Tongue (tissue), 3 donors: ENCODE measurements around the gene FUBP1. TPM values are rescaled to one million over a fixed set of nuclear protein-coding genes. Genes with fewer than 3 reads are reported as not detected.
"Not testable (repeated sequence)": the region's sequence is repeated elsewhere in the genome, so short reads cannot be mapped to it uniquely, and the experiment has no call there.

Experiments
- DNase-seq: peaks from one replicate; pipeline ENCODE4 v3.0.0-alpha.2; 2015
- small RNA-seq: library from RNA; depleted of rRNA; stranded (forward); fragments of <200 nt; gene quantifications from one replicate; pipeline ENCODE3, GENCODE V24; 2014; ENCODE audit warnings: low replicate concordance
- total RNA-seq: library from RNA; depleted of rRNA; stranded (reverse); fragments of >200 nt; gene quantifications from one replicate; pipeline ENCODE4 v1.2.3, GENCODE V29; 2014

FUBP1 gene
- total RNA-seq, 1 donor from 2014 or later, result 250 TPM

DNA sequence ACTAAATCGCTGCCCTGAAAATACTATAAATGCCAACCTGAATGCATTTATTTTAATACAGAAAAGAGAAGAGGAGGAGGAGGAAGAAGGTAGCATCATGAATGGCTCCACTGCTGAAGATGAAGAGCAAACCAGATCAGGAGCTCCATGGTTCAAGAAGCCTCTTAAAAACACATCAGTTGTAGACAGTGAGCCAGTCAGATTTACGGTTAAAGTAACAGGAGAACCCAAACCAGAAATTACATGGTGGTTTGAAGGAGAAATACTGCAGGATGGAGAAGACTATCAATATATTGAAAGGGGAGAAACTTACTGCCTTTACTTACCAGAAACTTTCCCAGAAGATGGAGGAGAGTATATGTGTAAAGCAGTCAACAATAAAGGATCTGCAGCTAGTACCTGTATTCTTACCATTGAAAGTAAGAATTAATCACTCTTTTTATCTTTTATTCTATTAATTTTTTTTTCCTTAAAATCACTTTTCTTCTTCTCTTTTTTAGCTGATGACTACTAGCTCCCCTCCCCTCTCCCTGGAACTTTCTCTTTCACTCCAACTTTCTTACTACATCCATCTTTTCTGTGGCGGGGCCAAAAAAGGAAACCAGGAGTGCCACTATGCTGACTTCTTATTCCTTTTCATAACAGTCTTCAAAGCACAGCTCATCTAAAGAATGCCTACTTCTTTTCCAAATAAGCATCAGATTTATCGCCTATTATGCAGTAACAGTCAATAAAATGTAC, 36.3 kb downstream of the FUBP1 start:
- no peak for DNase-seq

DNA sequence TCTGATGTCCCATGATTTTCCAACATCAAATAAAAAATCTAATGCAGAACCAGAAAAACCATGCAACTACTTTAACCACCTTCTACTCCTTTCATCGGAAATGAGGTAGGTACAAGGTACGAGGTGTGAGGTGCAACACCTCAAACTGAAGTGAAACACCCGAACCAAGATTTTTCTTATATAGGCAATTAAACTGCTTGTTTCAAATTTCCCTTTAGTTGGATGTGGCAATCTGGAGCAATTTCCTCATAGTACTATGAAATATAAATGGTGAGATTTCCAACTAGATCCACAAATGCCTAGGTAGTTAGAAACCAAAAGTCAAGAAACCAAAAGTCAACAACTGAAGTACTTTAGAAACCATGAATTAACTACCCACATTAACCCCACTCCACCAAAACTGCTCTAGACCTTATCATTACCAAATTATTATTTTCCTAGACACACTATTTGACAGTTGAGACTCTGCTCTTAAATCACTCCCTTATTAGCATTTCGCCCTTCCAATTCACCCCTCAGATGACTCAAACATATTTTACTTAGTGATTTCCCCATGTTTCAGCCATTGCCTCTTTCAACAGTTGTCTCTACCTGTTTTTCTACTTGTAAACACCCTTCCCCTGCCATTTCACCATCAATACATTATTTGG, 37.8 kb downstream of the FUBP1 start:
- no peak for DNase-seq

DNA sequence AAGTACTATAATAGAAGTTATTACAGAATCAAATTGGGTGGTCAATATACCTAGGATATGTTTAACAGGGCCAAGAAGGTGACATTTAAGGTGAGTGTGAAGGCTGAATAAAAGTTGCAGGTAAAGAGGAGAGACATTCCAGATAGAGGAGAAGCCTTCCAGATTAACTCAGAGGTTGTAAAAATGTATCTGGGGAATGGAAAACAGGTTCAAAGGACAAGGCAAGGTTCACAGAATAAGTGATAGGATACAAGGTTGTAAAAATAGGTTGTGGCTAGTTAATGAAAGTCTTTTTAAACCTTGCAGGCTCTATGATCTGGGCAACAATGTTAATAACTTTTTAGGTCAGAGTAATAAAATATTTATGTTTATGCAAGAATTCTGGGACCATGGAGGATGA, 40.2 kb downstream of the FUBP1 start:
- DNase-seq, result no peak

DNA sequence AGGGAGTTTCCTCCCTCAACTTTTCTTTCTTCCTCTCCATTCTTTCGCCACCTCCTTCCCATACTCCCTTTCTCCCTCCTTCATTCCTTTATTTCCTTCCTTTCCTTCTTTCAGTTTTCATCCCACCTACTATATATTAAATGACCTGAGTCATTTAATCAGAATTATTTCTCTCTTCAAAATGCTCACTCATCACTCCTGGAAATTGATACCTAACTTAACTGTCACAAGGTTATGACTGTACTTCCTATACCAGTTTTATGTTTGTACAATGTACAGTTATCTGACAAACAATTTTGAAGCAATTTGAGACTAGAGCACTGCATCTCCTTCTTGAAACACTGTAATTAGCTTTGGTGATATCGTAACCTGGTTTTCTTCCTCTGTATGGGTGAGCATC, 49.1 kb downstream of the FUBP1 start:
- DNase-seq, result no peak

DNA sequence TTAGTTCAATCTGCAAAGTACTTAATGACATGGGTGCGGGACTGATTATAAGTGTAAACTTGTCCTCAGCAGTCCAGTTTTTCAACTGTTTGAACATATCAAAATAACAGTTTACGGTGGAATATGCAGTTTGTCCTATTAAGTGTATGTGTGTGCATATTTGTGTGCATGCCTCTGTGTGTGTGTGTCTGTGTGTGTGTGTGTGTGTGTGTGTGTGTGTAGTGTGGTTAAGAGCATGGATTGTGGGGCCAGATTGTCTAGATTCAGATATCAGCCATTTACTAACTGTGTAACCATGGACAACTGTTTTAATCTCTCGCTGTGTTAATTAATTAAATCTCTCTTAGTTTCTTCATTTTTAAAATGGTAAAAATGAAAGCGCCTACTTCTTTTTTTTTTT, 51.5 kb downstream of the FUBP1 start:
- DNase-seq, result no peak

DNA sequence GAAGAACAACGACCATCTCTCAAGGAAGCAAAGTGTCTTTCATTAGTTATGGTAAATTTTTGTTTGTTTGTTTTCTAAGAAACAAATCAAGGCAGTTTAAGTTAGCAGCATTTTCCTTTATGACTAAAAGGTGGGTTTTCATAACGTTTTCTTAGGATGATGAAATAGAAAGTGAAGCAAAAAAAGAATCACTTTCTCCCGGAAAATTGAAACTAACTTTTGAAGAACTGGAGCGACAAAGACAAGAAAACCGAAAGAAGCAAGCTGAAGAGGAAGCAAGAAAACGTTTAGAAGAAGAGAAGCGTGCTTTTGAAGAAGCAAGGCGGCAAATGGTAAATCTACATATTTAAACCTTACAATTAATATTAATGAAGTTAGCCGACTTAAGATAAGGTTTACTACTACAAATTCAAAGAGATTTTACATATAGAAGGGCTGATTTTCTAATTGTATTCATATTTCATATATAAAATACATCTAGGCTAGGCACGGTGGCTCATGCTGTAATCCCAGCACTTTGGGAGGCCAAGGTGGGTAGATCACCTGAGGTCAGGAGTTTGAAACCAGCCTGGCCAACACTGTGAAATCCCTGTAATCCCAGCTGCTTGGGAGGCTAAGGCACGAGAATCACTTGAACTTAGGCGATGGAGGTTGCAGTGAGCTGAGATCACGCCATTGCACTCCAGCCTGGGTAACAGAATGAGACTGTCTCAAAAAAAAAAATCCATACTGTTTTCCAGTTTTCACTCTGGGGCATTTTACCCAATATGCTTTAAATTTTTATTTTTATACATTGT, 52.1 kb downstream of the FUBP1 start:
- DNase-seq, result no peak

DNA sequence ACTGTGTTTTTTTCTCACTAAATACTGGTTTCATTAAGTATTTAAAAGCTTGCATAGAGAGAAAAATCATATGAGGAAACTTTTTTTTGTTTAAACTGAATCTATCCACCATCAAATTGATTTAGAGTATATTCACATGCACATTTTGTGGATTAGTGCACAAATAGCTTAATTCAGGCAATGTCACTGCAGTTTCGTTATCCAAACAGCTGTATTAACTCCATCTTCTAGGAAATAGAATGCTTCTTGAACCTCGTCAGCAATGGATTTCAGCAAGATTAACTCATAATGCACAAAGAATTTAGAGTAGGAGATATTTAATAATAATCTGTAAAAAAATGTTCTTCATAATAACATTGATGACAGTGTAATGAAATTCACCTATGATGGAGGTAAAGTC, 52.9 kb downstream of the FUBP1 start:
- DNase-seq, result peak; percentile 62

DNA sequence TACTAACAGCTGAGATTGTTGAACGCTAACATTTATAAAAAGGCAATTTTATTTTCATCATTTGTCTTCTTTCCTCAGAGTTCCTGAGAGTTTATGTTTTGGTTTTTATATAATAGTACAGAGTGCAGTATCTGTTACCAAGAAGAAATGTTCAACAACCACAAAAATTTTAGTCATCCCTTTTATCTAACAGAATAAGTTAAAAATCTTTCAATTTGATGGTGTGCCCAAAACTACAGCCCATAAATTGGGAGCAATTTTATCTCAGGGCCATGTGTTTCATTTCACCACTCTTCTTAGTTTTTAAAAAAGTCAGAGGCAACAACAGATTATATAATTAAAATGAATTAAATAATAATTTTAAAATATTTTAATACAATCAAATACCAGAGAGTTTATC, 53.4 kb downstream of the FUBP1 start:
- peak; percentile 36 for DNase-seq

DNA sequence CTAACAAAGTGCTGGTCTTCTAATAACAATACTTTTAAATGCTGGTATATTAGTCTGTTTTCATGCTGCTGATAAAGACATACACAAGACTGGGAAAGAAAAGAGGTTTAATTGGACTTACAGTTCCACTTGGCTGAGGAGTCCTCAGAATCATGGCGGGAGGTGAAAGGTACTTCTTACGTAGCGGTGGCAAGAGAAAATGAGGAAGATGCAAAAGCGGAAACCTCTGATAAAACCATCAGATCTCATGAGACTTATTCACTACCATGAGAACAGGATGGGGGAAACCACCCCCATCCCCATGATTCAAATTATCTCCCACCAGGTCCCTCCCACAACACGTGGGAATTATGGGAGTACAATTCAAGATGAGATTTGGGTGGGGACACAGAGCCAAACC, 60.0 kb downstream of the FUBP1 start:
- not testable (repeated sequence) for DNase-seq

DNA sequence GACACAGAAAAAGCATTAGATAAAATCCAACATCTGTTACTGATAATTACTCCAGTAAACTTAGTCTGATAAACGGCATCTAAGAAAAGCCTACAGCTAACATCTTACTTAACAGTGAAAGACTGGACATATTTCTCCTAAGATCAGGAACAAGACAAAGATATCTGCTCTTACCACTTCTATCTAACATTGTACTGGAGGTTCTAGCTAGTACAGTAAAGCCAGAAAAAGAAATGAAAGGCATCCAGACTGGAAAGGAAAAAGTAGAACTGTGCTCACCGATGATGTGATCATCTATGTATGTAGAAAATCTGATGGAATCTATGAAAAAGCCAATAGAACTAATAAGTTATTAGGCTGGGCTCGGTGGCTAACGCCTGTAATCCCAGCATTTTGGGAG, 68.8 kb downstream of the FUBP1 start:
- DNase-seq, result no peak

DNA sequence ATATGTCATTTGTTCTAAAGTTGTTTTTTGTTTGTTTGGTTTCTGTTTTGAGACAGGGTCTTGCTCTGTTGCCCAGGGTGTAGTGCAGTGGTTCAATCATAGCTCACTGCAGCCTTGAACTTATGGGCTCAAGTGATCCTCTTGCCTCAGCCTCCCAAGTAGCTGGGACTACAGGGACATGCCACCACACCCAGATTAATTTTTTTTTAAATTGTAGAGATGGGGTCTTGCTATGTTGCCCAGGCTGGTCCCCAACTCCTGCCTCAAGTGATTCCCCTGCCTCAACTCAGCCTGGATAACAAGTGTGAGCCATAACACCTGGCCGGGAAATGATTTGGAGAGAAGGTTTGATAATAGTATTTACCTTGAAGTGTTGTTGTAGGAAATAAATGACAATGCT, 72.2 kb downstream of the FUBP1 start:
- DNase-seq, result no peak

DNA sequence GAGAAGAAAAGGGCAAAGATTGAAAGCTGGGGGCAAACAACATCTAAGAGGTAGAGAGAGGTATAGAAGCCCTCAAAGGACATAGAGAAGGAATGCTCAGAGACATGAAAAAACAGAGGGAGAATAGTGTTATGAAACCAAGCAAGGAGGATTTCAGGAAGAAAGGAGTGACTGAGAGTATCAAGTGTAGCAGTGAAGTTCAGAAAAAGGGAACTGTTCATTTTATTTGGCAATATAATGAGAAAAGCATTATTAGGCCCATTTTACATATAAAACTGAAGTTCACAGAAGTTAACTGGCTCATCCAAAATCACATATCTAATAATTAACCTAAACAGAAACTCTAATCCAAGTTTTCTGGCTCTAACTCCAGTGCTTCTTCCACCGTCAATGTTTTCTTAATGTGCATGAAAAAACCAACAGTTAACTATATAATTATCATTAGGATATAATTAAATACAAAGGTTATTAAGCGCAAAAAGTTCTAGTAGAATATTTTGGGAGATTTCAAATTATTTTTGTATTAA, 72.8 kb downstream of the FUBP1 start:
- no peak for DNase-seq

DNA sequence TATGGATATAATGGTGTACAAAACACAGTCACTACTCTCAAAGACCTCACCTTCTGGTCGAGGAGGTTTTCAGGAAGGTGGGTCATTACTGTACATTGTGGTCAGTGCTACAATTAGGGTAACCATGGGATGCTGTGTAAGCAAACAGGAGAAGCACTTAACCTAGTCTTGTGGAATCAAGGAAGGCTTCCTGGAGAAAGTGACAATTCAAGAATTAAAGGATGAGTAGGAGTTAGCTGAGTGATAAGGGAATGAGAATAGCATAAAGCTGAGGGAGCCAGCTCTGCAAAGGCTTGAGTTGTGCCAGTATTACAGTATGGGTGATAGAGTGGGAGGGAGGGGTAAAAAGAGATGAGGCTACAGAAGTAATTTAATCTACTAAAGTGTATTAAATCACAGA, 73.3 kb downstream of the FUBP1 start:
- no peak for DNase-seq

DNA sequence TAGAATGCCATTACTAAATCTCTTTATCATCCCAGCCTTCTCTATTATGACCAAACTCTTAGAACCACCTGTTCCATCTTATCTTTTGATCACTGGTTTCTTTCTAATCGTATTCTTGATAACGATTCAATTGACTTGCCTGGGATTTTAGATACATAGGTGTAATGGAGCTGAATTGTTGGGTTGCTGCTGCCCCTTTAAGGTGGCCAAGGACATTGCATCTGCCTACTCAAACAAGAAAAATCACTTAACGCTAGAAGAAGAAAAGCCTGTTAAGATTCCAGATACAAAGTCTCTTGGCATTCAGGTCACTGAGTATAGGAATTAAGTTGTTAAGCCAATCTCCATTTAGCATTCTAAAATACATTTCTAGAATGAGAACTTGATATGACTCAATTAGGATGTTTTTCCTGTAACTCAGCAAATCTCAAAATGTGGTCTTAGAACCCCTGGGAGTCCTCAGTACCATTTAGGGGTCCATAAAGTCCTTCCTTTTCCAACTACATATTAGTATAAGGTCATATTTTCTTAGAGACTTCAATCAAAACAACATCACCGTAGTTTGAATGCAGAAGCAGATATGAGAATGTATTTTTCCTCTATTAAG, 78.1 kb downstream of the FUBP1 start:
- peak; percentile 68 for DNase-seq

DNA sequence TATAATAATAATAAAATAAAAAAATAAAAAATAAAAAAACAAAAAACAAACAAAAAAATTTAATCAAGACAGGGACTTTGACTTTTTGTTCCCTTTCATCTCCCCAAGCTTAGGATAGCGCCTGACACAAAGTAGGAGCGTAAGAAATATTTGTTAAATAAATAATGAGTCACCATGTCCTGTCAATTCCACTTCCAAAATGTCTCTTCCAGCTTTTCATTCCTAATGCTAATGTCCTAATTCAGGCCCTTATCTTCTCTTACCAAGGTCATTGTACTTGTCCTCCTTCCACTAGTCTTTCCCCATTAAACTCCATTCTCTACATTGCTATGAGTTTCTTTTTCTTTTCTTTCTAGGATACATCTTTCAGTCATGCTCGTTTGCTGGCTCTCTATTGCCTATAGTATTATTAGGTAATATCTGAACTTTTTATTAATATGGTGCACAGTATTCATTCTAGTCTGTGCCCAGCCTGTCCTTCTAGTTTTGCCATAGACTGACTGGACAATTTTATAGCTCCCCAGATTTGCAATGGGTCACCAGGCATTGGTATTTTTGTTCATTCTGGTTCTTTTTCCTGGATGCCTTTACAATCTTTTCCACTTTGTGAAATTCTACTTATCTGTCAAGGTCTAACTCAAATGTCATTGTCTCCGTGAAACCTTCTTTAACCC, 79.1 kb downstream of the FUBP1 start:
- no peak for DNase-seq

Small RNAs within 50 kb of the gene (small RNA-seq; reads per million reads assigned to genes)
- 4.5 reads per million, percentile 92 among the genes with 10 or more reads in this experiment for gene AC103591.3

Other genes with a start within 250 kb of the FUBP1 start
- 95.5 TPM for gene USP33, start 219.2 kb downstream of the FUBP1 start, total RNA-seq
- 21.5 TPM for gene MIGA1, start 199.4 kb downstream of the FUBP1 start, total RNA-seq
- gene NEXN, start 90.4 kb downstream of the FUBP1 start, total RNA-seq, result 70.8 TPM
- gene DNAJB4, start 25.9 kb upstream of the FUBP1 start, total RNA-seq, result 197 TPM
- 1.7 TPM for gene GIPC2, start 66.9 kb upstream of the FUBP1 start, total RNA-seq